ENCODE results near the gene DHX58. TPM values are rescaled to one million over a fixed set of nuclear protein-coding genes. Genes with fewer than 3 reads are reported as not detected.

The DHX58 gene
- total RNA-seq, 3 donors from 2014 or later = 2.0 to 8.4 (median 6.9) TPM

DNA sequence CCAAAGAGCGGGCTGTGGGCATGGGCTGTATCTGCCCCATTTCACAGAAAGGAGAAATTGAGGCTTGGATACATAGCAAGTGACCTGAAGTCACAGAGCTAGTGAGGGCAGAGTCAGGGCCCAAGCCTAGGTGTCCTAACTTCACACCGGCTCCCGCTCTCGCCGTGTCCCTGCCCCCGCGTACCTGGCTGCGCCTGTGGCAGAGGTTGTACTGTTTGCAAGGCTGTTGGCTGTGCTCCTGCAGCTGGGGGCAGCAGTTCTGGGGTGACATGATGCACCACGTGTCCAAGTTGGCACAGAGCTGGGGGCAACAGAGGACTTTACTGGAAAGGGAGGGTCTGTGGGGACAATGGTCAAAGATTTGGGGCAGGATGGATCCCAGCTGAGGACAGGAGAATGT, 3.4 kb downstream of the DHX58 start:
- peaks cover 4% of the 10 kb centered on the region for H3K36me3 Mint-ChIP-seq (ENCODE audit: insufficient read depth)
- DNase-seq (no peak), ATAC-seq (no peak)
- H3K9me3 Mint-ChIP-seq = no peaks in the 10 kb centered on the region
- no peak overlapping the region for H3K4me3 Mint-ChIP-seq
- H3K4me1 Mint-ChIP-seq (ENCODE audit: low read depth) = peaks cover 41% of the 10 kb centered on the region
- no peaks in the 10 kb centered on the region for H3K27me3 Mint-ChIP-seq (ENCODE audit: low read depth)

DNA sequence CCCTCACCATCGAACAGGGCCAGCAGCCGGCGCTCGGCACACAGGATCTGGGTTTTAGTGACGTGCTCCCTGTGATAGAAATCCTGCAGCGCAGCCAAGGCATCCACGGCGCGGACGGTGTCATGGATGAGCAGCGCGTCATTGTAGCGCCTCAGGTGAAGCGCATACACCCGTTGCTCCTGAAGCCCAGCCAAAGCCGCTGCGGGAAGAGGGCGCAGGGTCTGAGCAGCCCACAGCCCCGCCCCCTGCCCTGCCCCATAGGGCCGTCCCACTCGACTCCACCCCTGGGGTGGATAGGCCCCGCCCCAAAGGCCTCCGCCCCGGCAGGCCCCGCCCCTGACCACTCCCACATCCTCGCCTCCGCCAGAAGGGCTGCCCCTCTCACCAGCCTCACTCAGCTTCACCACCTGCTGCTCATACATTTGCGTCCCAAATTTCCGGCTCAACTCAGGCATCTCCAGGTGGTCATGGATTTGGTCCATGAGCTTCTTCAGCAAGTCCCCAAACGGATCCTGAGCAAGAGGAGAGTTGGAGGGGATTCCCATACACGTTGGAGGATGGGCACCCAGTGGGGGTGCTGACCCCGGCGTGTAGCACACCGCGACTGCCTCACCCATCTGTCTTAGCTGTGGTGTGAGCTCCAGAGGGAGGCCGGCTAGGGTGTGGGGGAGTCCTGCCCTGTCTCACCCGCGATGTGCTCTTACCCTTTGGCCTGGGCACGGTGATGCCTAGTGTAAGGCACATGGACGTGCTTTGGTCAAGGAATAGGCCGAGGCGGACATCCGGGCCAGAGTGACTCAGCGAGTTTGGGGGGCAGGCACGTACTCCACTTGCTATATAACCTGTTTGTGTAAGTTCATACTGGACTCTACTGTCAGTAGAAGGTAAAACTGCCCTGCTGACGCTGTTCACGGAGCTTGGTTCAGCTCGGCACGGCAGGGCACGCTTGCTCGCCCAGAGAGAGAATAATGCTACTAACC, 4.6 kb downstream of the DHX58 start:
- DNase-seq (peak; percentile 95), ATAC-seq (peak; percentile 81 to 87)
- no peaks in the 10 kb centered on the region for H3K27me3 Mint-ChIP-seq (ENCODE audit: low read depth)
- peaks cover 39% of the 10 kb centered on the region for H3K4me1 Mint-ChIP-seq (ENCODE audit: low read depth)
- H3K9me3 Mint-ChIP-seq = no peaks in the 10 kb centered on the region
- peaks cover 4% of the 10 kb centered on the region for H3K36me3 Mint-ChIP-seq (ENCODE audit: insufficient read depth)
- peak overlapping the region; percentile 50 for H3K4me3 Mint-ChIP-seq

DNA sequence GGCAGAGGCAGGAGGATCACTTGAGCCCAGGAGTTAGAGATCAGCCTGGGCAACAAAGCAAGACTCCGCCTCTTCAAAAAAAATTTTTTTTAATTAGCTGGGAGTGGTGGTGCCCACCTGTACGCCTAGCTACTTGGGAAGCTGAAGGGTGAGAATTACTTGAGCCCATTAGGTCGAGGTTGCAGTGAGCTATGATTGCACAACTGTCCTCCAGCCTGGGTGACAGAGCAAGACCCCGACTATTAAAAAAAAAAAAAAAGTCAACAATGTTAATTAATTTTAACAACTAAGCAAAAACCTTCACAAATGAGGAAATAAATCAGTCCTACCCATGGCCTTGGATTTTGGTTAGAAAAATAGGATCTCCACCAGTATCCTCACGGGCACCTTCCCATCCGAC, 5.4 kb downstream of the DHX58 start:
- Mint-ChIP-seq H3K4me1 (ENCODE audit: low read depth) (peaks cover 33% of the 10 kb centered on the region), H3K9me3 (no peaks in the 10 kb centered on the region), H3K4me3 (peak overlapping the region; percentile 50), H3K36me3 (ENCODE audit: insufficient read depth) (peaks cover 4% of the 10 kb centered on the region), H3K27me3 (ENCODE audit: low read depth) (no peaks in the 10 kb centered on the region)
- no peak for ATAC-seq
- no peak for DNase-seq

DNA sequence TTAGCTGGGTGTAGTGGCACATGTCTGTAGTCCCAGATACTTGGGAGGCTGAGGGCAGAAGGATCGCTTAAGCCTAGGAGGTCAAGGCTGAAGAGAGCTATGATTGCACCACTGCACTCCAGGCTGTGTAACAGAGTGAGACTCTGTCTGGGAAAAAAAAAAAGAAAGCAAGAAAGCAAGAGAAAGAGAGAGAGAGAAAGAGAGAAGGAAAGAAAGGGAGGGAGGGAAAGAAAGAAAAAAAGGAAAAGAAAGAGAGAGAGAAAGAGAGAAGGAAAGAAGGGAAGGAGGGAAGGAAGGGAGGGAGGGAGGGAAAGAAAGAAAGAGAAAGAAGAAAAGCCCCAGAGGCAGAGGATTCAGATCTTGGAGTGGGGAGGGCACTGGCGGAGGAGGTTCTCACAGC, 6.5 kb downstream of the DHX58 start:
- Mint-ChIP-seq H3K4me1 (ENCODE audit: low read depth) (peaks cover 23% of the 10 kb centered on the region), H3K36me3 (ENCODE audit: insufficient read depth) (peaks cover 4% of the 10 kb centered on the region), H3K4me3 (no peak overlapping the region), H3K9me3 (no peaks in the 10 kb centered on the region), H3K27me3 (ENCODE audit: low read depth) (no peaks in the 10 kb centered on the region)
- ATAC-seq = no peak
- no peak for DNase-seq

DNA sequence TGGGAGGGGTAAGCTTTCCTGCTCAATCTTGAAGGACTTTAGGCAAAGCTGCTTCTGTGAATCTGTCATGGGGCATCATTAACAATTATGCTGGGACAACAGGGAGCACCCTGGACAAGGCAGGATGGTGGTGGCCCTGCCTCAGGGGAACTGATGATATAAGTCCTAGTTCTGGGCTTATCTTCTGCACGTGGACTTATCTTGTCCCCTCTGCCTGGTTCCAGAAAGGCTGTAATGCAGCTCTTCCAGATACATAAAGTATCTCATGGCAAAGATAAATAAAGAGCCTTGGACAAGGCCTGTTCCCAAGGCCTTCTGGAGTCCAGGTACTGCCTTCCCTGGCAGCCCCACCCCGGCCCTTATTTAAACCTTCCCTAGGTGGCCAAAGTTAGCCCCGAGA, 8.2 kb downstream of the DHX58 start:
- DNase-seq (no peak), ATAC-seq (no peak)
- H3K36me3 Mint-ChIP-seq (ENCODE audit: insufficient read depth) = peaks cover 2% of the 10 kb centered on the region
- H3K9me3 Mint-ChIP-seq = no peaks in the 10 kb centered on the region
- H3K4me3 Mint-ChIP-seq = no peak overlapping the region
- no peaks in the 10 kb centered on the region for H3K27me3 Mint-ChIP-seq (ENCODE audit: low read depth)
- peaks cover 13% of the 10 kb centered on the region for H3K4me1 Mint-ChIP-seq (ENCODE audit: low read depth)

GRCh38 chr17:42103221-42103954, 9.1 kb downstream of the DHX58 start:
- H3K36me3 Mint-ChIP-seq (ENCODE audit: insufficient read depth) = peaks cover 2% of the 10 kb centered on the region
- no peaks in the 10 kb centered on the region for H3K27me3 Mint-ChIP-seq (ENCODE audit: low read depth)
- H3K9me3 Mint-ChIP-seq = no peaks in the 10 kb centered on the region
- H3K4me3 Mint-ChIP-seq = no peak overlapping the region
- DNase-seq (no peak), ATAC-seq (no peak)
- peaks cover 9% of the 10 kb centered on the region for H3K4me1 Mint-ChIP-seq (ENCODE audit: low read depth)

DNA sequence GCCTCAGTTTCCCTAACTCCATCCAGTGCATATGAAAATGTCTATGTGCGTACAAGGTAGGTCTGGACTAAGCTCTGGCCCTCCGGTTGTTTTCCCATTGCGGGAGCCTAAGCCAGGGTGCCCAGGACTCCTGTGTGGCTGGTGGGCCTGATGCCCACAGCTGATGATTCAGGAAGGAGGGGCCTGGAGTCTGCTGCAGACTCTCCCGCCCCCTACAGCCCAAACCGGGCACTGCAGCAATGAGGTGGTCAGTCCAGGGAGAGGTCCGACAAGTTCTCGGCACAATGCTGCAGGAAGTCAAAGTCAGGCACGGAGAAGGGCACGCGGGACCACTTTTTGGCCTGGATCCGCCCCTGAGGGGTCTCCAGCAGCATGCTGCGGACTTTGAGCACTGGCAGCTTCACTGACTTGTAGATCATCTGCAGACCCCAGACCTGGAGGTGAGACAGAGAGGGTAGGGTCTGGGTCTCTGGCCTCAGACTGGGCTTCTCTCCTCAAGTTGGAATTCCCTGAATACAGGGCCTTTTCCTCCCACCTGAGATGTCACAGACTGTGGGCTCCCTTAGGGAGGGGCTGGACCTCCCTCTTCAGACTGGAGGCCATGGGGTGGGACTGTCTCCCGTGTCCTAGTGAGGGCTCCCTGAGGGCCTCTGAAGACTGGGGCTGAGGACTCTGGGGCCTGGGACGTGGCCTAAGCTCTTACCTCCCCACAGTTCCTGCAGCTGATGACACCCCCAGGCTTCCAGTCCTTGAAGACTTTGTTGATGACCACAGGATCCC, 10.8 kb downstream of the DHX58 start:
- Mint-ChIP-seq H3K4me1 (ENCODE audit: low read depth) (peaks cover 8% of the 10 kb centered on the region), H3K4me3 (no peak overlapping the region), H3K27me3 (ENCODE audit: low read depth) (peaks cover 14% of the 10 kb centered on the region), H3K36me3 (ENCODE audit: insufficient read depth) (peaks cover 2% of the 10 kb centered on the region), H3K9me3 (no peaks in the 10 kb centered on the region)
- ATAC-seq (peak; percentile 64 to 69), DNase-seq (peak; percentile 57)

GRCh38 chr17:42098730-42099399, 13.6 kb downstream of the DHX58 start:
- ATAC-seq (no peak), DNase-seq (no peak)
- Mint-ChIP-seq H3K4me3 (no peak overlapping the region), H3K4me1 (ENCODE audit: low read depth) (peaks cover 8% of the 10 kb centered on the region), H3K36me3 (ENCODE audit: insufficient read depth) (peaks cover 2% of the 10 kb centered on the region), H3K9me3 (no peaks in the 10 kb centered on the region), H3K27me3 (ENCODE audit: low read depth) (peaks cover 20% of the 10 kb centered on the region)

- peak; percentile 83 to 89 for ATAC-seq
- Mint-ChIP-seq H3K4me3 (peak within 1 kb of the TSS; percentile 53), H3K36me3 (ENCODE audit: insufficient read depth) (peaks cover 2% of the 10 kb centered on the region)
These were observed 14.6 kb downstream of the DHX58 start, which contains the start of gene ZNF385C for GRCh38 chr17:42097691-42098631. Gene ZNF385C, minus strand, starts transcription at chr17:42098473. Its CDS starts 35,417 bp downstream, at chr17:42063056.

GRCh38 chr17:42096360-42097111, 16.0 kb downstream of the DHX58 start:
- no peak for ATAC-seq
- H3K36me3 Mint-ChIP-seq (ENCODE audit: insufficient read depth) = peaks cover 2% of the 10 kb centered on the region
- no peaks in the 10 kb centered on the region for H3K9me3 Mint-ChIP-seq
- H3K4me3 Mint-ChIP-seq = no peak overlapping the region
- H3K4me1 Mint-ChIP-seq (ENCODE audit: low read depth) = peaks cover 8% of the 10 kb centered on the region
- H3K27me3 Mint-ChIP-seq (ENCODE audit: low read depth) = peaks cover 22% of the 10 kb centered on the region
- no peak for DNase-seq

More at GRCh38 chr17:42097691-42098631, 14.6 kb downstream of the DHX58 start, which contains the start of gene ZNF385C:
- Mint-ChIP-seq H3K4me1 (ENCODE audit: low read depth) (peaks cover 8% of the 10 kb centered on the region), H3K9me3 (no peaks in the 10 kb centered on the region), H3K27me3 (ENCODE audit: low read depth) (peaks cover 20% of the 10 kb centered on the region)
- DNase-seq = peak; percentile 42

DNA sequence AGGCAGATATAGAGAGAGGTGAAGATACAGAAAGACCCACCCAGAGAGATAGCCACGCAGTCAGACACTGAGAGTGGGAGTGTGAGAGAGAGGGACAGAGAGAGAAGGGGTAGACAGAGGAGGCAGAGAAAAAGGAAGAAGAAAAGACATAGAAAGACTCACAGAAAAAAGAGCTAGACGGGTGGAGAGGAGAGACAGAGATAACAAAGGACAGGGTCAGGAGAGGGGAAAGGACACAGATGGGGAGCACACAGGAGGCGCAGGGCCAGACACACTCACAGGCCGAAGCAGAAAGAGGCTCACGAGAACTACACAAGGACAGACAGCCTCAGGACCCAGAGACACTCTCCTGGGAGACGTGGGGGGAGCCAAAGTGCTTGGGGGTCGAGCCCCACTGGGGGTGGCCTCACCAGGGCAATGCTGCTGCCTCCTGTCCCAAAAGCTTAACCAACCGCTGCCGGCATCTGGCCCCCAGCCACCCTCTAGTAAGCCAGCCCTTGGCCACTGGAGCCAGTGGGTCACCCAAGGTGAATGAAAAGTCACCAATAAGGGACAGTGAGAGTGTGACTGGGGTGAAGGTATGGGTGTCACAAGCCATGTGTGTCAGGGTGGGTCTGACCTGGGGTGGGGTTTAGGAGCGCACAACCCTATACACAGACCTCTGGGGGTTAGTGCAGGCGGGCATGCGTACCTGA, 18.0 kb downstream of the DHX58 start:
- Mint-ChIP-seq H3K27me3 (ENCODE audit: low read depth) (peaks cover 26% of the 10 kb centered on the region), H3K36me3 (ENCODE audit: insufficient read depth) (no peaks in the 10 kb centered on the region), H3K4me3 (no peak overlapping the region), H3K9me3 (no peaks in the 10 kb centered on the region), H3K4me1 (ENCODE audit: low read depth) (peaks cover 8% of the 10 kb centered on the region)
- no peak for ATAC-seq
- DNase-seq = no peak

DNA sequence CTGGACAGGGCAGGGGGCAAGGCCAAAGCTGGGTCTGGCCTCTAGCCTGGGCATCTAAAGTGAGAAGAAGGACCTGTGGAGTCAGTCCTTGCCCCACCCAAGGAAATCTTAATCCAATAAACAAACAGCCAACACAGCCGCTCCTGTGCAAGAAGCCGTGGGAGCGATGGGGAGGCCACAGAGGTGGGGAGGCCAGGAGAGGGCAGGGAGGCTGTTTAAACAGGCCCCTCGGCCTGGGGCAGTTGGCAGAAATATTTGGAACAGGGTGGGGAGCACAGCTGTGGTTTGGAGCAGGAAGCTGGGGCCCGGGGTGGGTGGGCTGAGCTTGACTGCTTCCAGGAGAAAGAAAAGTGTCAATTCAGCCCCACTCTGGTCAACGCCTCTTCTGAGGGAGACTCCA, 19.6 kb downstream of the DHX58 start:
- no peaks in the 10 kb centered on the region for H3K9me3 Mint-ChIP-seq
- DNase-seq (no peak), ATAC-seq (no peak)
- H3K27me3 Mint-ChIP-seq (ENCODE audit: low read depth) = peaks cover 33% of the 10 kb centered on the region
- H3K36me3 Mint-ChIP-seq (ENCODE audit: insufficient read depth) = no peaks in the 10 kb centered on the region
- no peak overlapping the region for H3K4me3 Mint-ChIP-seq
- H3K4me1 Mint-ChIP-seq (ENCODE audit: low read depth) = peaks cover 6% of the 10 kb centered on the region
